ENCODE results near the gene INPPL1.
"Not testable (repeated sequence)": the region's sequence is repeated elsewhere in the genome, so short reads cannot be mapped to it uniquely, and the experiment has no call there.

The INPPL1 gene

DNA sequence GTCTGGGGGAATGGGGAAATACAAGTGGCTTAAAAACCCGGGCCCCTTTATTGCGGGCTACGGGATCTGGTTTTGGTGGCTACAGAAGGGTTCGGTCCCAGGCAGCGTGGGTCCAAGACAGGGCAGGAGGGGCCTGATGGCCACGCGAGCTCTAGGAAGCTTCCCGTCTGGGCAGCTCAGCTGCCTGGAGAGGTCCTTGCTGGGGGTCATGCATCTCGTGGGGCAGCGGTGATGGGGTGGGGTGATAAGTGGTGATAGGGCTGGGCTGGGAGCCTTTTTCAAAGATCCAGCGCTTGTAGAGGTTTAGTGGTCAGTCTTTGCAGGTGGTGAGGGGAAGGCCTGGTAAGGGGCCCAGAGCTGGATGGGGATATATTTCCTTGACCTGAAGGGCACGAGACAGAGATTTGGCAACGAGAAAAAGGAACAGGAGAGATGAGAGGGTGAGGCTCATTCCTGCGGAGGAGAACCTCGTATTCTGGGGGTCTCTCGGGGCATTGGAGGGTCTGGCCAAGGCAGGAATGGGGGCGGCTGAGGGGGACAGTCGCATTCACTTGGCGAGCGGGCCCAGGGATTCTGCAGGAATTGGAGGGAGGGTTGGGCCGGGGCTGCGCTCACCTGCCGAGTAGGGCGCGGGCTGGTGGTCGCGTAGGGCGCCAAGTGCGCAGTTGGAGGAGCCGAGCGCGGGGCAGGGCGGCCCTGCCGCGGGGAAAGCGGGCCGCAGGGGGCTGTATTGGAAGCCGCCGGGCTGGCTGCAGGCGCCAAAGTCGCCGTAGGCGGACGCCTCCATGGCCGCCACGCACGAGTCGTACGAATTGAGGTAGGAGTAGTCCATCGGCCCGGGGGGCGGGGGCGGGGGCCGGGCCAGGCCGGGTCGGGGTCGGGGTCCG is 18.8 kb downstream of the INPPL1 start:
- no peak for DNase-seq (ENCODE audit: low read depth in 2 of 2)

DNA sequence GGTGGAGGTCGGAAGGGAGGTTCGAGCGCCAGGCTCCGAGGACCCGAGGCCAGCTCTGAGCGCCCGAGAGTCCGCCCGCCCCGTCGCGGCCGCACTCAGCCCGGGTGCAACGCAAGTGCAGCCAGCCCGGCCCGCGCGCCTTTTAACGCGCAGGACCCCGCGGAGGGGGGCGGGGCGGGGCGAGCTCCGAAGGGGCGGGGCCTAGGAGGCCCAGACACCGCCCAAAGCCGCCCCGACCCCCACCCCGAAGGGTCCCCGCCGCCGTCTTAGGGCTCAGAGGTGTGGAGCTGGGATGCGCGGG is 19.4 kb downstream of the INPPL1 start, which contains the start of gene PHOX2A:
PHOX2A (minus strand) TSS at position 117 of the 301 bp plus-strand sequence. CDS start 172 bp downstream, outside the sequence.
- no peak for DNase-seq (ENCODE audit: low read depth in 2 of 2)

DNA sequence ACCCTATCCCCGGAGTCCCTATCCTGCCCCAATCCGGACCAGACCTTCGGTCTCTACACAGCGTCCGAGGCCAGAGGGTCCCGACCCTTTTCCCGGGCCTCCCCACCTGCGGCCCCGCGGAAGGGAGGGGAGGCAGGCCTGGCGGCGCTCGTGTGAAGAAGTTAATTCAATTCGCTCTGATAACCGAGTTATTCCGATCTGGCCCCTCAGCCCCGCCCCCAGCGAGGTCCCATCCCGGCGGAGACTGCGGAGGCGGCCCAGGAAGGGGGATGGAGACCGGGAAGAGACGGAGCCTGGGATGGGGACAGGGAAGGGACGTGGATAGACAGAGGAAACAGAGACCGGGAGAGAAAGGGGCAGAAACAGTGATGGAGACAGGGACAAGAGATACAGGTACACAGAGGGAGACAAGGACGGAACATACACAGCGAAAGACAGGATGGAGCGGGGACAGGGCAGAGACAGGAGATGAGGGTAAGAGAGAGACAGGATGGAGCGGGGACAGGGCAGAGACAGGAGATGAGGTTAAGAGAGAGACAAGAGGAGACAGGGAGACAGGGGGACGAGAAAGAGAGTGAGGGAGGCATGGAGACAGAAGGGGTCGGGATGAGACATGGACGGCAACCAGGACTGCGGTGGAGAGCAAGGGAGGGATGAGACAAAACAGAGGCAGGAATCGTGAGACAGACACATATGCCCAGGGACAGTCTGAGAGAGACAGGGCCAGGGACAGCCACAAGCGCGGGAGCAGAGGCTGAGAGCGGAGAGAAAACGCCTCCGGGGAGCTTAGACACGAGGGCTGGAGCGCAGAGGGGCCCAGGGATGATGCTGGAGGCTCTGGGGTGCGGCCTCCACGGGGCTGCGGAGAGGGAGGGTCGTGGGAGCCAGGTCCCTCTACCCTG is 20.0 kb downstream of the INPPL1 start:
- no peak for DNase-seq (ENCODE audit: low read depth in 2 of 2)

DNA sequence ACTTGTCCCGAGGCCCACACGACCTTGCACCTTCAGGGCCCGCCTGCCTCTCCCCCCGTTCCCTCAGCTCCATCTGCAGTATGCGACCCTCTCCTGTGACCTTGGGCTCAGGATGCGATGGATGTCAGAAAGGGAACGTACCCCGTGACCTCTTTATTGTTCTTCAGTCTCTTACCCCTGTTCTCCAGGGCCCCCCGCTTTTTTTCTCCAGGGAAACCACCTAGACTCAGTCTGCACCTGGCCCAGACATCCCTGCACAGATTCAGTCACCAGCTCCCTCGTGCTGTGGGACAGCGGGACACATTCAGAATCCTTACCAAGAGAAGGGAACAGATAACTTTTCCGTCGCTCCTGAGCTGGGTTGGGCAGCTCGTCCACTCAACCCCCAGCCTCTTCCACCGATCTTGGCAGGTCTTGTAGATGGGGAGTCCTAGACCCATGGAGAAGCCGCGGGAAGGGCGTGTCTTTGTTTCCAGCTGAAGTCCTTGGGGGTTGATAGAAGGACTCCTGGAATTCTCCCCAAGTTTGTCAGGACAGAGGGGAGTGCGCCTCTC is 20.8 kb downstream of the INPPL1 start:
- DNase-seq (ENCODE audit: low read depth in 2 of 2): no peak

DNA sequence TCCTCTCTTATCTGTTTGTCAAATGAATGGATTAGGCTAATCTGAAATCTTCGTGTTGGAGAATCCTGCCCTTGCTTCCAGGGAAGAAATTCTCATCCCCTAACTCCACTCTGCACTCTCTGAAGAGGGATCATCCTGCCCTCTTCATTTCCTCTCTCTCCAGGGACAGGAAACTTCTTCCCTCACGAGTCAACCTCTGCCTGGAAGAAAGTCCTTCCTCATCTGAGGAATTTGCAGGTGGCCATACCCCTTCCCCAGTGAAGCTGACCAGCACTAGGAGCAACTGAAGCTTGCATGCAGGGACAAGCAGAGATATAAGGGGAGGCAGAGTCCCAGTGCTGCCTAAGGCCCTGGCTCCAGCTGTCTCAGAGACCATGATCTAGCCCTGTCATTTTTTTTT is 23.0 kb downstream of the INPPL1 start:
- no peak for DNase-seq (ENCODE audit: low read depth in 2 of 2)

DNA sequence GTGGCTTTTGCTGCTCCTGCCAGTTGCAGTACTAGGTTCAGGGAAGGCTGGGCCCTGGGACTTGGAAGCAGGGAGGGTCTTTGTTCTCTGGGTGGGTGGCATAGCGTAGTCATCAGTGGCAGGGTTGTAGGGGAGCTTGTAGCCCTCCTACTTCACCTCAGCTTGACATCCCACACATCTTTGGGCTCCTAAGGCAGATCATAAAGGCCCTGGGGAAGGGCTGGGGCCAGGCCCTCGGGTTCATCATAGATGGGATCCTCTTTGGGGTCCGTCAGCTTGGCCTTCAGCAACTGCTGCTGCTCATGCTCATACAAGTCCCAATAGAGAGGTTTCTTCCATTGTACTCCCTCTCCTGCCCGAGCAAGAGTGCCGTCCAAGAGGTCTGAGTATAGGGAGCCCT is 25.4 kb downstream of the INPPL1 start:
- DNase-seq (ENCODE audit: low read depth in 2 of 2): no peak

DNA sequence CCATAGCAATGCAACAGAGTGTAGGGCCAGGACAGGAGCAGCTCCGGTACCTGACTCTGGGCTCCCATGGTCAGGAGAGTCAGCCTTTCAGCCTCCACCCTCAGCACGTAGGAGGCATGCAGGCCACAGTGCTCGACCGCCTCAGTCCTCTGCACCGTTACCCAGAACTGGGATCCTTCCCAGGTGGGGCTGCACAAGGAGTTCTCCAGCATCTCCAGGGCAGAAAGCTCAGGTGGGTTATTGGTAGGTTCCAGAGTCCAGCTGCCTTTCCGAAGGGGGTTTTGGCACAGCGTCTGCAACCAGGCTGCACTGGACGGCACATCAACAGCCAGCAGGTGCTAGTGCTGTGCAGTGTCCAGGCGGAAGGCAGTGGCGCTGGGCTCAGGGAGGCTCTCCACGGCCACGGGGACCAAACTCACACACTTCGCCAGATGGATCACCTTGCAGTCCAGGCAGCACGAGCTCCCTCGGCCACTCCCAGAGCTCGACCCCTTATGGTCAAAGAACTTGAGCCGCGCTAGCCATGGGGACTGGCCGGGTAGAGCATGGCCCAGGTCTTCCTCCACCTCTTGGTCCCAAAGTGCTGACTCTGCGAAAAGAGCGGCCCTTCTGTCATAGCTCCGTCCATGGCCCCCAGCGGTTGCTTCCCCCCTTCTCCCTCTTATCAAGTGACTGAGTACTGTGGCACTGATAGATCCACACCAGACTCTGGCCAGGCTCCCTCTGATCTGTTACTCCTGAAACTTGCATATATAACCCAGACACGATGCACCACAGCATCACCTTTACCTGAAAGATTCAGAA is 26.3 kb downstream of the INPPL1 start:
- DNase-seq (ENCODE audit: low read depth in 2 of 2): no peak

DNA sequence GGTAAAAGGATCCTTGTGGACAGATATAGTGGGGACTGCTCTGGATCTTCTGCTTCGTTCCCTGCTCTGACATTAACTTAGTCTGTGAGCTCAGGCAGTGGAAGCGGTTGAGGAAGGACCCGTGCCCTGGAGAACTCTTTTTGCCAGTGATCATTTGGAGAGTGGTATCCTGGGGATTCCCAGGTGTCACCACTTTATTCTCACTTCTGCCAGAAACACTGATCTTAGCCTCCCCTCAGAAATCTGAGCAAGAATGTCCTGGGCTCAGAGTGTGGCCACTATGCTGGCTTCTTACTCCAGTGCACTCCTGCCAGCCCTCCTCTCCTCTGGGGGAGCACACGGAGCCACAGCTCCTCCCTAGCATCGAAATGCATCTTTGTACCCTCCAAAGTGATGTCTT is 27.0 kb downstream of the INPPL1 start:
- no peak for DNase-seq (ENCODE audit: low read depth in 2 of 2)

DNA sequence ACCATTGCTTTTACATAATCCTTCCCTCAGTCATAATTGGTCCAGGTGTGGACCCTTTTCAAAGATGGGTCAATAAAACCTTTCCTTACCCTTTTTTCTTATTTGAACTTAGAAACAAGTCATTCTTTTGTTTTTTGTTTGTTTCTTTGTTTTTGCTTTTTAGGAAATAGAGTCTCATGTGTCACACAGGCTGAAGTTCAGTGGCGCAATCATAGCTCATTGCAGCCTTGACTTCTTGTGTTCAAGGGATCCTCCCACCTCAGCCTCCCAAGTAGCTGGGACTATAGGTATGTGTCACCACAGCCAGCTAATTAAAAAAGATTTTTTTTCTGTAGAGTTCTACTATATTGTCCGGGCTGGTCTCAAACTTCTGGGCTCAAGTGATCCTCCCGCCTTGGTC is 28.8 kb downstream of the INPPL1 start:
- no peak for DNase-seq (ENCODE audit: low read depth in 2 of 2)

DNA sequence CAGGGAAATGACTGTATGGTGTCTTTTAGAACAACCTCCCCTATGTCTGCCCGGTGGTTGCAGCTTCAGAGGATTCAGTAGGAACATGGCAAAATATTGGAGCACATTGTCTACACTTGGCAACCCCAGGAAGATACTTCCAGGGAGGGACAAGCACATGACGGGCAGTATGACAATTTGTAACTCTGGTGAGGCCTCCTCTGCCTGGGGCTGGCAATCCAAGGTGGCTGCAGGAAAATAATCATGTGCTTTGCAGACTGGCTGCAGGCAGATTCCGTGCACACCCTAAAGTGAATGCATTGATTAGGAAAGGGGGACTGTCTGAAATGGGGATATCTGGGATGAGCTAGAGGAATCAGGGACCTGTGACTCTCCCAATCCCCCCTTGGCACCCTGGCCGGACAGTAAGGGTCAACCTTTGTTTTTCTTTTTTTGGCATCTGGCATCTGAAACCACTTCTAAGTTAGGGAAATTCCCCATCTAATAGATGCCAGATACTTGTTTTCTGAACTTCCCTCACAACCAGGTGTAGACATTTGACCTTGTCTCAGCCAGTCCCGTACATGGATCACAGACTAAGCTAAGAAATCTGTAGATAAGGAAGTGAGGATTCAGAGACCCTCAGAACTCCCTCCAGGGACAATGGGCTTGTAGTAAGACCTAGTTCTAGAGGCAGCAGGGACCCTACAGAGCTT is 29.9 kb downstream of the INPPL1 start:
- no peak for DNase-seq (ENCODE audit: low read depth in 2 of 2)

DNA sequence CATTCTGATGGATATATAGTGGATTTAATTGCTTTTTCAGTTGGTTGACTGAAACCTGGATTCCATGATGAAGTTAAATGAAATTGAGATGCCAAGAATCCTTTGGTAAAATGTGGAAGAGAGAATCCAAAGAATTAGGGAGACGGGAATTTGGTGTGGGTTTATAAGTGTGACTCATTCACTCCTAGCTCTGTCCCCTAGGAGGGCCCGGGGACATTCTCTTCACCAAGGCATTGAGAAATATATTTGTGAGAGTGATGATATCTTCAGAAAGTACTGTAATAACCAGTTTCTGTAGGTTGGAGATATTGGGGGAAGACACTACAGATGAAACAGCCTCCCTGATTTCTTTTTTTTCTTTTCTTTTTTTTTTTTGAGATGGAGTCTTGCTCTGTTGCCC is 33.0 kb downstream of the INPPL1 start:
- DNase-seq (ENCODE audit: low read depth in 2 of 2): no peak

DNA sequence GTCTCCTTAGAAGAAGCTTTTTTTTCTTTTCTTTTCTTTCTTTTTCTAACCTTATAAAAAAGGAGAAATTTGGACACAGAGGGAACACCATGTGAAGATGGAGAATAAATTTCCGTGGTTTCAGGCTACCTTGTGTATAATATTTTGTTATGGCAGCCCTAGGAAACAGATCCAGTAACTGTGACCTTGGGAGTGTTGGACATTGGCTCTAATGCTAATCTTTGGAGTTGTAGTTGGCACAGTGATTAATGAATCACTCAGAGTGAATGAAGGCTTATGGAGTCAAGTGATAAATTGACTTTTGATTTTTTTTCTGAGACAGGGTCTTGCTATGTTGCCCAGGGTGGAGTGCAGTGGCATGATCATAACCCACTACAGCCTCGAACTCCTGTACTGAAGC is 34.9 kb downstream of the INPPL1 start:
- DNase-seq (ENCODE audit: low read depth in 2 of 2): no peak

DNA sequence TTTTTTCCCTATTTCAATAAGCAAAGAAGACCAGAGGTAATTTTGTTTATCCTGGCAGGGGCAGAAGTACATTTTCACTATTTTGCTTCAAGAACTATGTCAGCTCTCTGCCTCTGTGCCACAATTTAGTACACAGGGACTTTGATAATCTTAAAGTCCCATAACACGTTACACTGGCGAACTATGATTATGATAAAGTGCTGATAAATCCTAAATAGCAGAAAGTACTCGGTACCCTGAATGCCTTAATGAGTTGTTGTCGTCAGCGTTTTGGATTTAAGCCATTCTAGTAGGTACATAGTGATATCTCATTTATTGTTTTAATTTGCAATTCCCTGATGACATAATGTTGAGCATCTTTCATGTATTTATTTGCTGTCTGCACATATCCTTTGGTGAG is 36.0 kb downstream of the INPPL1 start:
- DNase-seq (ENCODE audit: low read depth in 2 of 2): no peak

DNA sequence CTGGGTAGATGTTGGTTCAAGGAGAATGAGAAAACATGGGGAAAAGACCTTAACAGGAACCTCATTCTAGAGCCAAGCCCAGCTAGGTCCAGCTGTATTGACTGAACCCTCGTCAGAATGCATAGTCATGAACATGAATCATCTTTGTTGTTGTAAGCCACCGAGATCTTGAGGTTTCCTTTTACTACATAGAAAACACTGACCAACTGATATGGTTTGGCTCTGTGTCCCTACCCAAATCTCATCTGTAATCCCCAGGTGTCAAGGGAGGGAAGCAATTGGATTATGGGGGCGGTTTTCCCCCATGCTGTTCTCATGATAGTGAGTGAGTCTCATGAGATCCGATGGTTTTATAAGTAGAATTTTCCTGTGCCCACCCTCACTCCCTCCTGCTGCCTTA is 38.8 kb downstream of the INPPL1 start:
- DNase-seq (ENCODE audit: low read depth in 2 of 2): no peak

DNA sequence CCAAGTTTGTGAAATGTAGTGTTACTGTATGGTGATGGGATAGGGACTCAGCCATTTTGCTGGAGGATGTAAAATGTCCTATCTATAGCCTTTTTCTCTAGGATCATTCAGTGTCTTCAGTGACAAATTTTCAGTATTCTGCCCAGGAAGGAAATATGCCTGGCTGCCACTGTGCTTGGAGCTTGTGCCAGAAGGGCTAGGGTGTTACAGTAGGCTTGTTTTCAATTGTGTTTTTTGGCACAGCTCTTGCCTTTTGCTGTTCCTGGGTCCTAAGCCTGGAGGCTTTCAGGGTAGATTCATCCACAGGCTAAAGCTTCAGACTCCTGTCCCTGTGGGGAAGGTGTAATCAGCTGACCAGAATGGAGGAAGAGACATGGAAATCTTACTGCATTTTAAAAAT is 41.4 kb downstream of the INPPL1 start:
- DNase-seq (ENCODE audit: low read depth in 2 of 2): no peak

DNA sequence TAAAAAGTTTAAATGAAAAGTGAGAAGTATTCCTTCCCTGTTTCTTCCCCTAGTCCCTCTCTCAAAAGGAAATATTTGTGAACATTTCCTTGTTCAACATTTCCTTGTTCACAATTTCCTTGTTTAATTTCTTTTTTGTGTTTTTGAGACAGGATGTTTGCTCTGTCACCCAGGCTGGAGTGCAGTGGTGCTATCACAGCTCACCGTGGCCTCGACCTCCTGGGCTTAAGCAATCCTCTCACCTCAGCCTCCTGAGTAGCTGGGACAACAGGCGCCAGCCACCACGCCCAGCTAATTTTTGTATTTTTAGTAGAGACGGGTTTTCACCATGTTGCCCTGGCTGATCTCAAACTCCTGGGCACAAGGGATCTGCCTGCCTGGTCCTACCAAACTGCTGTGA is 42.4 kb downstream of the INPPL1 start:
- DNase-seq (ENCODE audit: low read depth in 2 of 2): not testable (repeated sequence)

DNA sequence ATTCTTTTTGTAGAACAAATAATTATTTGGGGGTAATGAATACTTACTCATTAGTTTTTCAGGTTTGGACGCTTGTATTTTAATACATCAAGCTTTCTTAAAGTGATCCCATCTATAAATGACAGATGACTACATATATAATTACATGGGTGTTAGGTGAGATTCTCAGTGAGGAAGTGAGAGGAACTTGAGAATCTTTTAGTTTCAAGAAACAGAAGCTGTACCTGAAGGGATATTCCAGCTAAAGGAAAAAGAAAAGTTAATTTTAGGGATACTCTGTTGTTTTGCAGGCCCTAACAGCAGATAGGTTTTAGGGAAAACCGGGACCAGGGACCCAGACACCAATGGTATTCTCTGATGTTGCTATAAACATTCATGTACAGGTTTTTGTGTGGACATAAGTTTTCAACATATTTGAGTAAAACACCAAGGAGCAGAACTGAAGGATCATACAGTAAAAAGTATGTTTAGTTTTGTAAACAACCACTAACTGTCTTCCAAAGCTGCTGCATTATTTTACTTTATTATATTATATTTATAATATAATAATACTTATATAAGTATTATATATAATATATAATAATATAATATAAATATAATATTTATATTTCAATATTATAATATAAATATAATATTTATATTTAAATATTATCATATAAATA is 43.5 kb downstream of the INPPL1 start:
- DNase-seq (ENCODE audit: low read depth in 2 of 2): no peak

DNA sequence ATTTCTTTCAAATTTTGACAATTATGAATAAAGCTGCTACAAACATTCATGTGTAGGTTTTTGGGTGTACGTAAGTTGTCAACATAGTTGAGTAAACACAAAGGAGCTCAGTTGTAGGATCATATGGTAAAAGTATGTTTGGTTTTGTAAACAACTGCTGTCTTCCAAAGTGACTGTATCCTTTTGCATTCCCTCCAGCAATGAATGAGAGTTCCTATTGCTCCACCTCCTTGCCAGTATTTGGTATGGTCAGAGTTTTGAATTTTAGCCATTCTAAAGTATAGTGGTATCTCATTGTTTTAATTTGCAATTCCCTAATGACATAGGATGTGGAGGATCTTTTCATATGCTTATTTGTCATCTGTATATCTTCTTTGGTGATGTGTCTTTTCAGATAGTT is 47.4 kb downstream of the INPPL1 start:
- no peak for DNase-seq (ENCODE audit: low read depth in 2 of 2)

DNA sequence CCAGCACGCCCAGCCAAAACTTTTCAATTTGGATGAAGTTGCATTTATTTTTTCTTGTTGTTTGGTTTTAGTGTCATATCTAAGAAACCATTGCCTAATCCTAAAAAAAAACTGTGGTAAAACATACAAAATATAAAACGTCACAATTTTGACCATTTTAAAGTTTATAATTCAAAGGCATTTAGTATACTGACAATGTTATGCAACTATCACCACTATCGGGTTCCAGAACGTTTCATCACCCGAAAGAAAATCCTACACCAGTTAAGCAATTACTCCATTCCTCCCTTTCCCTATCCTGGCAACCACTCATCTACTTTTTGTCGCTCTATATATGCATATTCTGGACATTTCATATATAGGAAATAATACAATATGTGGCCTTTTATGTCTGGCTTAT is 49.9 kb downstream of the INPPL1 start:
- DNase-seq (ENCODE audit: low read depth in 2 of 2): no peak

DNA sequence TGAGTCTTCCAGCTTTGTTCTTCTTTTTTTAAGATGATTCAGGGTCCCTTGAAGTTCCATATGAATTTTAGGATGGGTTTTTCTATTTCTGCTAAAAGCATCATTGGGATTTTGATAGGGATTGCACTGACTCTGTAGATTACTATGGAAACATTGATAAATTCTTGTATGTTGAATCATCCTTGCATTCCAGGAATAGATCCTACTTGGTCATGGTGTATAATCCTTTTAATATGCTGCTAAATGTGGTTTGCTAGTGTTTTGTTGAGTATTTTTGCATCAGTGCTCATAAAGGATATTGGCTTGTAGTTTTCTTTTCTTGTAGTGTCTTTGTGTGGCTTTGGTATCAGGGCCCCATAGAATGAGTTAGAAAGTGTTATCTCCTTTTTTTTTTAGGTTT is 54.3 kb downstream of the INPPL1 start:
- DNase-seq (ENCODE audit: low read depth in 2 of 2): no peak

DNA sequence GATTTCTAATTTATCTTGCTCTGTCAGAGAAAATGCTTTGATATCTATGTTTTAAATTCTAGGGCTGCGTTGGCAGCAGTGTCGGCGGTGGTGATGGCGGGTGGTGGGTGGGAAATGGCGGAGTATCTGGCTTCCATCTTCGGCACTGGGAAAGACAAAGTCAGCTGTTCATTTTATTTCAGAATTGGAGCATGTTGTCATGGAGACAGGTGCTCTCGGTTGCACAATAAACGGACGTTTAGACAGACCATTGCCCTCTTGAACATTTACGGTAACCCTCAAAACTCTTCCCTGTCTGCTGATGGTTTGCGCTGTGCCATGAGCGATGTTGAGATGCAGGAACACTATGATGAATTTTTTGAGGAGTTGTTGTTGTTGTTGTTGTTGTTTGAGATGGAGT is 55.5 kb downstream of the INPPL1 start:
- DNase-seq (ENCODE audit: low read depth in 2 of 2): no peak

Measured in stimulated activated CD8-positive, alpha-beta memory T cell treated with anti-CD3 and anti-CD28 coated beads, Interleukin-2, amount 100 ng/mL, for 1 hour (primary cell).